Dendritic cell treated with granulocyte-macrophage colony-stimulating factor and Interleukin-4, amounts not matched to agents 40 ng/mL and 50 ng/mL, for 4 days (primary cell): ENCODE measurements around the gene CR2.
A peak's percentile ranks its signal among the peaks of the same experiment; 100 is the strongest.
"Not testable (repeated sequence)": the region's sequence is repeated elsewhere in the genome, so short reads cannot be mapped to it uniquely, and the experiment has no call there.

Source experiments
- H3K27ac Mint-ChIP-seq: one replicate; pipeline ENCODE4 v1.8.0; 2022; ENCODE audit warnings: mild to moderate bottlenecking, mixed read lengths
- H3K27me3 Mint-ChIP-seq: one replicate; pipeline ENCODE4 v1.8.0; 2022; ENCODE audit warnings: mild to moderate bottlenecking, mixed read lengths
- H3K36me3 Mint-ChIP-seq: one replicate; pipeline ENCODE4 v1.8.0; 2022; ENCODE audit warnings: low read depth, mixed read lengths
- H3K4me1 Mint-ChIP-seq: one replicate; pipeline ENCODE4 v1.8.0; 2022; ENCODE audit warnings: low read depth, mixed read lengths
- H3K4me3 Mint-ChIP-seq: one replicate; pipeline ENCODE4 v1.8.0; 2022; ENCODE audit warnings: mild to moderate bottlenecking, moderate library complexity, mixed read lengths
- H3K9me3 Mint-ChIP-seq: one replicate; pipeline ENCODE4 v1.8.0; 2022; ENCODE audit warnings: mixed read lengths
- intact Hi-C: fragments of 100-400 bp; cut with micrococcal nuclease; formaldehyde crosslinking; loops from one replicate; pipeline ENCODE4 v1.15.0; 2022

The CR2 gene

GRCh38 chr1:207462535-207462934 is 8.4 kb downstream of the CR2 start:
- Mint-ChIP-seq H3K4me3 (no peak overlapping the region), H3K27me3 (peaks cover 8% of the 10 kb centered on the region), H3K36me3 (no peaks in the 10 kb centered on the region), H3K9me3 (no peaks in the 10 kb centered on the region), H3K4me1 (no peaks in the 10 kb centered on the region), H3K27ac (no peak overlapping the region)
- intact Hi-C loops = no loop called here

- Mint-ChIP-seq H3K36me3 (no peaks in the 10 kb centered on the region), H3K4me1 (no peaks in the 10 kb centered on the region), H3K4me3 (no peak overlapping the region), H3K27ac (no peak overlapping the region), H3K27me3 (peaks cover 8% of the 10 kb centered on the region), H3K9me3 (no peaks in the 10 kb centered on the region)
- intact Hi-C loops = no loop called here
Measured at GRCh38 chr1:207463021-207463420, 8.9 kb downstream of the CR2 start.

- H3K27ac Mint-ChIP-seq = no peak overlapping the region
- H3K27me3 Mint-ChIP-seq = peaks cover 8% of the 10 kb centered on the region
- H3K9me3 Mint-ChIP-seq = no peaks in the 10 kb centered on the region
- no peak overlapping the region for H3K4me3 Mint-ChIP-seq
- intact Hi-C loops = no loop called here
- H3K36me3 Mint-ChIP-seq = no peaks in the 10 kb centered on the region
- no peaks in the 10 kb centered on the region for H3K4me1 Mint-ChIP-seq
Measured at GRCh38 chr1:207463571-207463970, 9.4 kb downstream of the CR2 start.

- no peak overlapping the region for H3K27ac Mint-ChIP-seq
- H3K4me3 Mint-ChIP-seq = no peak overlapping the region
- no peaks in the 10 kb centered on the region for H3K36me3 Mint-ChIP-seq
- peaks cover 6% of the 10 kb centered on the region for H3K27me3 Mint-ChIP-seq
- intact Hi-C loops = no loop called here
- no peaks in the 10 kb centered on the region for H3K4me1 Mint-ChIP-seq
- no peaks in the 10 kb centered on the region for H3K9me3 Mint-ChIP-seq
Measured at GRCh38 chr1:207470927-207471326, 16.8 kb downstream of the CR2 start.

GRCh38 chr1:207474210-207474609 is 20.1 kb downstream of the CR2 start:
- Mint-ChIP-seq H3K9me3 (no peaks in the 10 kb centered on the region), H3K27ac (no peak overlapping the region), H3K36me3 (no peaks in the 10 kb centered on the region), H3K4me1 (no peaks in the 10 kb centered on the region), H3K27me3 (peaks cover 7% of the 10 kb centered on the region), H3K4me3 (no peak overlapping the region)
- intact Hi-C loops = no loop called here

- peaks cover 3% of the 10 kb centered on the region for H3K27me3 Mint-ChIP-seq
- H3K4me1 Mint-ChIP-seq = no peaks in the 10 kb centered on the region
- intact Hi-C loops = no loop called here
- no peaks in the 10 kb centered on the region for H3K9me3 Mint-ChIP-seq
- no peak overlapping the region for H3K27ac Mint-ChIP-seq
- no peaks in the 10 kb centered on the region for H3K36me3 Mint-ChIP-seq
- H3K4me3 Mint-ChIP-seq = no peak overlapping the region
Measured at GRCh38 chr1:207486198-207486597, 32.1 kb downstream of the CR2 start.

GRCh38 chr1:207487636-207488035 is 33.5 kb downstream of the CR2 start:
- H3K4me3 Mint-ChIP-seq = no peak overlapping the region
- H3K4me1 Mint-ChIP-seq = no peaks in the 10 kb centered on the region
- H3K36me3 Mint-ChIP-seq = no peaks in the 10 kb centered on the region
- peaks cover 3% of the 10 kb centered on the region for H3K27me3 Mint-ChIP-seq
- no peak overlapping the region for H3K27ac Mint-ChIP-seq
- no peaks in the 10 kb centered on the region for H3K9me3 Mint-ChIP-seq
- intact Hi-C loops = no loop called here

GRCh38 chr1:207493212-207493611 is 39.1 kb downstream of the CR2 start:
- Mint-ChIP-seq H3K36me3 (peaks cover 6% of the 10 kb centered on the region), H3K4me3 (no peak overlapping the region), H3K9me3 (no peaks in the 10 kb centered on the region), H3K27me3 (no peaks in the 10 kb centered on the region), H3K27ac (no peak overlapping the region), H3K4me1 (peaks cover 21% of the 10 kb centered on the region)
- intact Hi-C loops = no loop called here

- Mint-ChIP-seq H3K27ac (no peak overlapping the region), H3K4me3 (no peak overlapping the region), H3K27me3 (no peaks in the 10 kb centered on the region), H3K4me1 (peaks cover 28% of the 10 kb centered on the region), H3K9me3 (no peaks in the 10 kb centered on the region), H3K36me3 (peaks cover 6% of the 10 kb centered on the region)
- intact Hi-C loops = no loop called here
Measured at GRCh38 chr1:207494171-207494570, 40.0 kb downstream of the CR2 start.

- H3K9me3 Mint-ChIP-seq, intact Hi-C loops, H3K36me3 Mint-ChIP-seq, H3K27me3 Mint-ChIP-seq: not testable (repeated sequence)
- H3K4me3 Mint-ChIP-seq = peak overlapping the region; percentile 95
- H3K27ac Mint-ChIP-seq = peak overlapping the region; percentile 95
- H3K4me1 Mint-ChIP-seq = peaks cover 29% of the 10 kb centered on the region
Measured at GRCh38 chr1:207495281-207495680, 41.2 kb downstream of the CR2 start.

- no peaks in the 10 kb centered on the region for H3K27me3 Mint-ChIP-seq
- H3K36me3 Mint-ChIP-seq = peaks cover 6% of the 10 kb centered on the region
- peaks cover 29% of the 10 kb centered on the region for H3K4me1 Mint-ChIP-seq
- no peaks in the 10 kb centered on the region for H3K9me3 Mint-ChIP-seq
- intact Hi-C loops = no loop called here
- peak within 1 kb of the TSS; percentile 95 for H3K27ac Mint-ChIP-seq
- peak within 1 kb of the TSS; percentile 95 for H3K4me3 Mint-ChIP-seq
Measured at GRCh38 chr1:207495801-207496792, 42.0 kb downstream of the CR2 start, which contains the start of gene CR1. CR1 (plus strand) TSS chr1:207496157; CDS start chr1:207496268, 111 bp downstream.

GRCh38 chr1:207497941-207498340 is 43.8 kb downstream of the CR2 start:
- intact Hi-C loops = loop anchor here (2.0 kb wide), 3 partner anchors 91 to 413 kb away; no protein-coding TSS in a partner anchor
- Mint-ChIP-seq H3K27me3 (no peaks in the 10 kb centered on the region), H3K9me3 (no peaks in the 10 kb centered on the region), H3K4me3 (peak overlapping the region; percentile 17), H3K4me1 (peaks cover 34% of the 10 kb centered on the region), H3K27ac (no peak overlapping the region), H3K36me3 (peaks cover 6% of the 10 kb centered on the region)

GRCh38 chr1:207499573-207499972 is 45.4 kb downstream of the CR2 start:
- Mint-ChIP-seq H3K4me3 (no peak overlapping the region), H3K27ac (no peak overlapping the region), H3K9me3 (no peaks in the 10 kb centered on the region), H3K27me3 (no peaks in the 10 kb centered on the region), H3K36me3 (peaks cover 6% of the 10 kb centered on the region), H3K4me1 (peaks cover 34% of the 10 kb centered on the region)
- intact Hi-C loops = loop anchor here (2.0 kb wide), 3 partner anchors 93 to 415 kb away; no protein-coding TSS in a partner anchor

- Mint-ChIP-seq H3K27me3 (no peaks in the 10 kb centered on the region), H3K36me3 (peaks cover 6% of the 10 kb centered on the region), H3K9me3 (no peaks in the 10 kb centered on the region), H3K4me3 (no peak overlapping the region), H3K27ac (no peak overlapping the region), H3K4me1 (peaks cover 33% of the 10 kb centered on the region)
- intact Hi-C loops = no loop called here
Measured at GRCh38 chr1:207500306-207500705, 46.2 kb downstream of the CR2 start.
